Measurements from ENCODE around the gene PKNOX2.
A peak's percentile ranks its signal among the peaks of the same experiment; 100 is the strongest.

Gene PKNOX2

DNA sequence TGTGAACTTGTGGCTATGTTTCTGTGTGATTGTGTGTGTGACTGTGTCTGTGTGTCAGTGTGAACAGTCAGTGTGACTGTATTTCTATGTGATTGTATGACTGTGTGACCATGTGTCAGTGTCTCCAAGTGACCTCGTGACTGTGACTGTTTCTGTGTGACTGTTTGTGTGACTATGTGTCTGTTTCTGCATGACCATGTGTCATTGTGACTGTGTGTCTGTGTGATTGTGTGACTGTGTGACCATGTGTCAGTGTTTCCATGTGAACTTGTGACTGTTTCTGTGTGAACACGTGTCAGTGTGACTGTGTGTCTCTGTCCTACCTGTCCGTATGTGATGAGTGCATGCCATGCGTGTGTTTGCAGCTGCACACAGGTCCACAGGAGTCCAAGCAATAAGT is 8.8 kb upstream of the PKNOX2 start:
- no peak for DNase-seq

- DNase-seq: no peak
These were observed 8.0 kb upstream of the PKNOX2 start for GRCh38 chr11:125156346-125157117.

- no peak for DNase-seq
These were observed 7.3 kb upstream of the PKNOX2 start for GRCh38 chr11:125157118-125157733.

- no peak for DNase-seq
These were observed 6.4 kb upstream of the PKNOX2 start for GRCh38 chr11:125157953-125158680.

DNA sequence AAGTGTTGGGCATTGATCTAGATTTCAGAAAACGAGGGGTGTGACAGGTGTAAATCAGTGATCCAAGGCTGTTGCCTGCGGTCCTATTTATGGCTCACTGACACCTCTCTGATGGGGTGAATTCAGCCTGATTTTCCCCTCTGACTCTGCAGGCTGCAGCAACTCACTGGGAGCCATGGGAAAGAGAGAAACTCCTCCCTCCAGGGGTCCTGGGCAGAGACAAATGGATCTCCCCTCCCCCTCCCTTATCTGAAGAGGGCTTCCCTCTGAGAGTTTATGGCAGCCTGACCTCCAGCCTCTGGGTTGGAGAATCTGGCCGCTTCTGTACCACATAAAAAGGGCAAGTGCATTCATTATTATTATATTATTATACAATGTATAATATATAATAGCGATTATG is 1.8 kb upstream of the PKNOX2 start:
- no peak for DNase-seq

DNA sequence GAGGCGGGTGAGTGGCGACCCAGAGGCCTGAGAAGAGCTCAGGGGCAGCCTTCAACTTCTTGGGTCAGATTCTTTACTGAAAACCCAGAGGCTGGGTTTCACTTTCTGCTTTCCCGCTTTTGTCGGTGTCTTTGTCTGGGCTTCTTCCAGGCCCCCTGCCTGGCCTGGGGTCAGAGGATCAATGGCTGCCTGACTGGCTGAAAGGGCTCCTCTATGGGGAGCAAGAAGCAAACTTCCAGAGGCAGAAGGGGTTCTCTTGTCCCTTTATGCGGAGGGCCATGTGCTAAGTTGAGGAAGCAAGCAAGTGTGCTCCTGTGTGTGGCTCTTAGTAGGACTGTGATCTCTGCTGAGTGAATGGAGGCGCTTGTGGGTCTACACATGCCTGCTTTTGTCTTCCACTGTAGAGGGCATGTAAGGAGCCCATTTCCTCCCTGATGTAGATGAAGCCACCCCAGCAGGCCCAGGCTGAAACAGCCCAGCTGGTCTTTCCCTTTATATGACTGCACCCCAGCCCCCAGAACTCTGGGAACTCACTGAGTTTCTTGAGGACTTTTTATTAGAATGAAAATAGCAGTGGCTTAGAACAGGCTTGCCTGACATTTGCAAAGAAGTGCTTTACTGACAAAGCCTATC is 1.0 kb upstream of the PKNOX2 start:
- no peak for DNase-seq

- DNase-seq: no peak
These were observed 495 bp upstream of the PKNOX2 start for GRCh38 chr11:125164091-125164421.

DNA sequence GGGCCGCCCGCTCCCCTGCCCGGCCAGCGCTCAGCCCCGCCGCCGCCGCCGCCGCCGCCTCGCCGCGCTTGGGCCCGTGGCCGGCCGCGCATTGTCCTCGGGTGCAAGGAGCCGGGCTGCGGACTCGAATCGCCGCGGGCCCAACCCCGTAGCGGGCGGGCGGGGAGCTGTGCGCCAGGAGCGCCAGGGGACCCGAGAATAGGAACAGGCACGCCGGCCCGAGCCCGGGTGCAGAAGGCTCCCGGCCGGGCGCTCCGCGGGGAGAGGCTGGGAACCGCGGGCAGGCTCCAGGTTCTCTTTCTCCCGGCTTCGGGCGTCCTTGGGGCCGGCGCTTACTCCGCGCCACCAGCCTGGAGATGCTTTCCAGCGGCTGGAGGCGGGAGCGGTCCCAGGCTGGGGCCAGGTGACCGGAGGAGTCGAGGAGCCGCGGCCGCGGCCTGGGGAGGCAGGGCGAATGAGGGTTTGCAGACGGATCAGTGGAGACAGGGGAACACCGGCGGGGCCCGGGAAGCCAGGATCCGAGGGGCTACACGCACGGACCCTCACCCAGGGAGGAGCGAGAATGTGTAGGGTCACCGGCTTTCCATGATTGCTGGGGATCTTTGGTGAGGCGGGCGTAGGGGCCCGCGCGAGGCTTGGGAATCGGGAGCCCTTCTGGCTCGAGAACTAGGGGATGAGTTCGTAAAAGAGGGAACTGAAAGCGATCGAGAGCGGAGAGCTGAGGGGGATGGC is 726 bp downstream of the PKNOX2 start:
- DNase-seq: peak; percentile 41

GRCh38 chr11:125165843-125166763 is 1.6 kb downstream of the PKNOX2 start:
- DNase-seq: no peak

GRCh38 chr11:125166764-125167291 is 2.3 kb downstream of the PKNOX2 start:
- DNase-seq: no peak

GRCh38 chr11:125167292-125167953 is 2.9 kb downstream of the PKNOX2 start:
- no peak for DNase-seq

GRCh38 chr11:125167954-125168835 is 3.6 kb downstream of the PKNOX2 start:
- no peak for DNase-seq

GRCh38 chr11:125168918-125169456 is 4.4 kb downstream of the PKNOX2 start:
- DNase-seq: no peak

DNA sequence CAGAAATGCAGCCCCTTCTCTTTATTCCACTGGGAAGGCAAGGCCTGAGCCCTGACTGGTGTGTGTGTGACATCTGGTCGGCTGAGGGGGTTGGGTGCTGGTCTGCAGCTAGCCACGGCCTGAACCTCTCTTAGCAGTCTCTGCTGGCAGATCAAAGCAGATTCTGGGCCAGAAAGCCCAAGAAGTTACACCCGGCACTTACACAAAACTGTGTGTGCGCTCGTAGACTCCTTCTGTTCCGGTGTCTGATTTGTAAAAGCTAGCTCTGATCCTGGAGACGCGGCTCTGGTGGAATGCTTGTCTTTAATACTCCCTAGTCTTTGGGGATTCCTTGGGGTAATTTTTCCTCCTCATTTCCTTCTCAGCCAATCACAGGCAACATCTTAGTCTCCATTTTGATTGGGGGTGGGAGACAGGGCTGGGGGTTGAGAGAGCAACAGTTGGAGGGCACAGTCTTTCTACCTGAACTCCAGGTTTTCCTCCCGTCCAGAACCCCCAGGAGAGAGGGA is 5.5 kb downstream of the PKNOX2 start:
- DNase-seq: no peak

- DNase-seq: no peak
These were observed 6.0 kb downstream of the PKNOX2 start for GRCh38 chr11:125170510-125171031.

- DNase-seq: no peak
These were observed 7.4 kb downstream of the PKNOX2 start for GRCh38 chr11:125171974-125172373.

GRCh38 chr11:125173027-125173426 is 8.5 kb downstream of the PKNOX2 start:
- no peak for DNase-seq

GRCh38 chr11:125173556-125173955 is 9.0 kb downstream of the PKNOX2 start:
- DNase-seq: no peak

GRCh38 chr11:125174057-125174456 is 9.5 kb downstream of the PKNOX2 start:
- no peak for DNase-seq

Measured in EL (cell line).